HG03159 (cell line): ENCODE data around the gene TMEM53.
"Not testable (repeated sequence)": the region's sequence is repeated elsewhere in the genome, so short reads cannot be mapped to it uniquely, and the experiment has no call there.

ENCODE experiments used
- ATAC-seq: cut with Tn5 transposase; IDR thresholded peaks from one replicate; pipeline ENCODE4 v1.9.1; 2021; ENCODE audit warnings: mild to moderate bottlenecking, moderate library complexity; ENCODE audit not compliant: unreplicated experiment

The TMEM53 gene

DNA sequence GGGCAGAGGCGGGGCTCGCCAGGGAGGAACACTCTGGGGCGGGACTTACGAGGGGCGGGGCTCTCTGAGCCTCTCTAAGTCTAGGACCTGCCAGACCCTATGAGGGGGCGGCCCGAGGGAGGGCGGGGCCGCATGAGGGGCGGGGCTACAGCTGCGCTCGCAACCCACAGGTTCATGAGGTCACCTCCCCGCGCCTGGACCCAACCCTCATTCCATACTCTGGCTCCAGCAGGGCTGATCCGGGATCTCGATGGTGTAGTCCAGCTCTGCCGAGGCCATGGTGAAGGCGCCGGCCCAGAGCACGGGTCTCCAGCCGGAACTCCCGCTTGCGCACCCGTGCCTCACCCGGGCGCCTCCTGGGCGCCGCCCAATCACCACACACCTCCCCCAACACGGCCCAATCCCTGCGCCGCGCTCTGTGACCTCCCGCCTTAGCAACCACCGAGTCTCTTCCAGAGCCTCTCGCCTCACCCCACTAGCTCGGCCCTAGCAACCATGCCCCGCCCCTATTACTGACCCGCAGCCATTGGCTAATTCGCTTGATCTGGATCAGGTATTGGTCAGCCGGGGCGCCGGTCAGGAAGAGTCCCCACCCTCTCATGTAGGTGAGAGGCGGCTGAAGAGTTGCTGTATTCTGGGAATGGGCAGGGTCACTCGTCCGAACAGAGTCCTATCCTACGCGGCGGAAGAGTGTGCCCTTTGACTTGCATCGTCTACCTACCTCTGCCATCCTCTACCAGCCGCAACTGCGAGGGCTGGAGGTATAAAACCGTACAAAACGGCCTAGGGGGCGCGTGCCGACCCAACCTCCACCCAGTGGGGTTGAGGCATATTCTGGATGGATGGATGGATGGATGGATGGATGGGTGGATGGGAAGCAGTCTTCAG is at the start of gene TMEM53, which contains the start of gene ARMH1:
TMEM53 (minus strand) TSS at position 369 of the 888 bp plus-strand sequence; CDS start at position 279, 90 bp downstream.
ARMH1 (plus strand) TSS at position 602 of the 888 bp plus-strand sequence. CDS start 14,984 bp downstream, outside the sequence.
- peak; percentile 91 for ATAC-seq

DNA sequence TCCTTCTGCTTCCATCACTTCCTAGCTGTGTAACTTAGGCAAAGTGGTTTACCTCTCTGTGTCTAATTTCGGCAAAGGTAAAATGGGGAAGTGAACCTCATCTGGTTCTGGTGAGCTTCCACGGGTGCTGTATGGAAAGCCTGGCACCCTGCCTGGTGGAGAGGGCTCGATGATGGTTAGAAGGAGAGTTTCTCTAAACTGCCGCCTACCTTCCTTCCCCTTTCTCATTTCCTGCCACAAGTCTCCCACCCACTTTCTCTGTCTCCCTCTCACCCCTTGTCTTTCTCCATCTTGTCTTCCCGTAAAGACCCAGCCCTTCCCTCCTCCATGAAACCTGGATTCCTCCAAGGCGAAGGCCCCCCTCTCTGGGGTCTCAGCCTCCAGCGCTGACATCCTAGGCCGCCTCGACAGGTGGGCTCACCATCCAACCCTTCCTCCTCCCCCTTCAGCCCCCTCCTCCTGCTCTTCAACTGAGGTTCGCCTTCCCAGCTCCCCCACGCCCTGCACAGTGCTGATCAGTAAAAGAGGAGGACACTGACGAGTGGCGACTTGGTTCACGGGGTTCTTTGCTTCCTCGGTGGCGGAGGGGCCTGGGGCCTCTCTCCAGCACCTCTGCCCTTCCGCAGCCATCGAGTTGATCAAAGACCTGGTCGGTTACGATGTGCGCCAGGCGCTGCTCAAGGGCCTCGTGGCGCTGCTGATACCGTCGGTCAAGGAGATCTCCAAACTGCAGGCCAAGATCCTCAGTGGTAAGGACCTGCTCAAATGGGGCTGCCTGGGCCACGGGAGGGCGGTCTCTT is 49.4 kb upstream of the TMEM53 start:
- no peak for ATAC-seq

DNA sequence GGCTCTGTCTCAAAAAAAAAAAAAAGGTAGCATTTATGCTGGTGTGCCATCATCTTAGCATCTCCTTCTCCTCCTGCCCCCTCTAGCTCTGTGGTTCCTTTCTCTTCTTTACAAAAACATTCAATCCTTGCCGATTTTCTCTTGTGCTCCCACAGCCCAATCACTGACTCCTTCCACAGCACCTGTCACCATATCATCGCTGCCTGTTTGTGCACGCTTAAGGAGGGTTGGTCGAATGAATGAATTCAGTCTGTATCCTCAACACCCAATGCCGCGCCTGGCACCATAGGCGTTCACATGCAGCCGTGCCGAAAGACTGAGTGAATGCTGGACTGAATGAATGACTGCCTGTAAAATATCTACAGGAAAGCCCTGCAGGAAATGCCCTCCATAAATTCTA is 48.8 kb upstream of the TMEM53 start:
- ATAC-seq = no peak

DNA sequence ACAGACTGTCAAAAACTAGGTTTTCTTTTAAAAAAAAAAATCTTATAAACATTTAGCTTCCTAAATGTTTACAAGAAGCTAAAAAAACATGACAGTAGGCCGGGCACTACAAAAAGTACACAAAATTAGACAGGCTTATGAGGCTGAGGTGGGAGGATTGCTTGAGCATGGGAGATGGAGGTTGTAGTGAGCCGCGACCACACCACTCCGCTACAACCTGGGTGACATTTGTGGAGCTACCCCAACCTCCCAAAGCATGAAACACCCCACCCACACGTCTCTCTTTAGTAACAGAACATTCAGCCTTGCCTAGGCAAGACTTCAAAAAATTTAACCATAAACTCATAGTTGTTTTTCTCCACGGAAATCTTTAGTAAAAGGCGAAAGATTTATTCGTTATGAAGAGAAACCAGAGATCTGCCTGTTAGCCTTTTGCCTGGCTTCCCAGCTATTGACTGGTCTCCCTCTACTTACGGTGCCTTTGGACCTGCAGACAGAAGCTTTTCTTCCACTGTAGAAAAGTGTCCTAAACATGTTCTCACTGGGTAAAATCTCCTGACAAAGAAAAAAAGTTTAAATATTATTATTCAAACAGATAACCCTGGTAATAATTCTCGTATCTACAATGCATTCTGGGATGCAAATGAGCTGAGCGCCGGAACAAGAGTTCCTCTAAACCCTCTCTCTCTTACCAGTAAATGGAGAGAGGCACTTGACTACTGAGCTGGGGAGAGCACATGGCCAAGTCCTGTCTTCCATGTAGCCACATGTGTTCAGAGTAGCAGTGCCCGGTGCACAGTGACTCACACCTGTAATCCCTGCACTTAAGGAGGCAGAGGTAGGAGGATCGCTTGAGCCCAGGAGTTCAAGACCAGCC is 47.4 kb upstream of the TMEM53 start:
- ATAC-seq = peak; percentile 65

DNA sequence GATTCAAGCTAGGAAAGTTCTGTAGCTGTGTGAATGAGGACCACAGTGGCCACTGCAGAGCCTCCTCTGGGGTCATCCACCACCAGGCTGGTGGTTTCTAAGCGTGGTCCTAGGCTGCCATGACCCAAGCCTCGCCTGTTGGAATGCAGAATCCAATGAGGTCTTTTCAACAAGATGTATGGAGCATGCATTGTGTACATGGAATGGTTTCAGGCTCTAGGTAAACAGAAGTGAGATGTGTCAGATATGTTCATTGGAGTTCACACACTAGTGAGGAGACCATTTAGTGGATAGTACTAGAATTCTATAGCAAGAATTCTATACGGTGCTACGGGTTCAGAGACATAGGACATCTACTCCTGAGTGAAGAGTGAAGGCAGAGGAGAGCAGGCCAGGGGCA is 46.0 kb upstream of the TMEM53 start:
- no peak for ATAC-seq

DNA sequence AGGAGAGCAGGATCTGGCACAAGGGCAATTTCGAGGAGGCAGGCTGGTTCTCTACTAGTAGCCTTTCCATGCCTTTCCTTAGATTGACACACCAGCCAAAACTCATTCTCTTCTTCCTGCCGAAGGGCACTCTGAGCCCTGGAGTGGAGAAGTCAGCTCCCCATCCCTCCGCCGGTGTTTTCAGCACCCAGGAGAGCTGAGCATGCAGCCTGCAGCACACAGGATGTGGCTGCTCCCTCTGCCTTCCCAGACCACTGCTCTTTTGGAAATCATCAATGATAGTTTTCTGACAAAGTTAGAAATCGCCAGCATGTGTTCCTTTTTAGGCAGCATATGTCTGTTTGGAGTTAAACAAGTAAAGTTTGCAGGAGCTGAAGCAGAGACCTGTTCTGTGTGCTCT is 45.0 kb upstream of the TMEM53 start:
- no peak for ATAC-seq

DNA sequence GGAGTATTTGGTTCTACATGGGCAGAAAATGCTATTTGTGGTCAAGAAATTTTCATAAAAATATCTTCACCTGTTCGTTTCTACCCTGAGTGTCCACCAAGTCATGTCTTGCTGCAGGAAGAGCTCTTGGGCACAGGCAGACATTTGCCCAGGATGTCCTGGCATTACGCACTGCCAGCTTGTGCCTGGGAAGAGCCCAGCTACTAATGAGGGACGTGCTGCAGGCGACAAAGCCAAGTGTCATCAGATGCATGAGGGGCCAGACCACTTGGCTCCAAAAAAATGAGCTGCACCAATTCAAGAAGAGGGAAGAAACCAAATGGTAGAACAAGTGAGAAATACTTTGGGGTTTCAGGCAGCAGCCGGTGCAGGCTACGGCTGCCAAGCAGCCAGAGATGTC is 43.8 kb upstream of the TMEM53 start:
- no peak for ATAC-seq

DNA sequence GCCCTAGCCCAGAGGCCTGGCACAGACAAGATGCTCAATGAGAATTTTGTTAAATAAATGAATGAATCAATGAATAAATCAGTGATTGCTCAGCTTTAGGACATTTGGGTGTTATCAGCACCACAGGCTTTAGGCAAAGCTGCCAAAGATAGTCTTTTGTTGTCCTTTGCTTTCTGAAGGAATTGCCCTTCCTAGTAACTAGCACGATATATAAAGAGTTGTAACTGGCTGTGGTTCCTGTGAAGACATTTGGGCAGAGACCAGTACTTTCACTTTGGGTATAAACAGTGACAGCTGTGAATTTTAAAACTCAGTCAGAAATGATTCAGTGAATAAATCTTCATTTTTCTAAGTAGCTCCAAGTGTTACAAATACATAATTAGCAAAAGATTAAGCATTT is 43.4 kb upstream of the TMEM53 start:
- ATAC-seq = no peak

DNA sequence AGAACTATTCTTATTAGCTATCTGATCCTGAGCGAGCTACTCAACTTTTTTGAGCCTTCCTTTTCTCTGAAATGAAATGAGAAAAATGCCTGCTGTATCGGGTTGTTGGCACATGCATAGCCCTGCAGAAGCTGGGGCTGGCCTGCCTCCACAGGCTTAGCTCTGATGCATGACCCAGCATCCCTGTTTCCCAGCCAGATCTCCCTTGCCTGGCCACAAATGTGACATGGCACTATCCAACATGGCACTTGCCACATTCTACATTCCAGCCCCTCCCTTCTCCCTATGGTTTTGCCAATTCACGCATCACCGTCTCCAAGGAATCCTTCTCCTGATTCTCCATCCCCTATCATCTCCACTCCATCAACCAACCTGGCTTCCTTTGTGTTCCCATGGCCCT is 42.9 kb upstream of the TMEM53 start:
- ATAC-seq = no peak

DNA sequence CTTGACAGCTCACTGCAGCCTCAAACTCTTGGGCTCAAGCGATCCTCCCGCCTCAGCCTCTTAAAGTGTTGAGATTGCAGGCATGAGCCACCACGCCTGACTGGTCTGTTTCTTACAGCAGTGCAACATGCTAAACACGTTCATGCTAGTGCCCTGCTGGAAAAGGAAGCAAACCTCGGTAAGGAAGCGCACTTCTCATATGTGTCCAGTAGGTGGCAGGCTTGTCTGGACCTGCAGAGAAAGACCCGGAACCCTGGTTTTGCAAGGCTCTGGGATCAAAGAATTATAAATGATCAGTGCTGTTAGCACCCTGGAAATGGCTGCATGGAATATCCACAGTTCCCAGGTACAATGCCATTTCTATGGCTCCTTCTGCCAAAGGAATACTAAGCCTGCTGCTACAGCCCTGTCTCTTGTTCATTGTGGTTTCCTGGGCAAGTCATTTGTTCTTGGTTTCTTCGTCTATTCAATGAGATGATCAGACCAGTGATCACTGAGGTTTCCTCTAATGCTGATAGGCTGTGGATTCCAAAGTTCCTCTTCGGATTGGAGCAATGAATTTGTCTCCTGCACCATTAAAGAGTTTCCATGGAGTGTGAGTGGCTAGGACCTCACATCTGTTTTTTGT is 40.8 kb upstream of the TMEM53 start:
- peak; percentile 55 for ATAC-seq

DNA sequence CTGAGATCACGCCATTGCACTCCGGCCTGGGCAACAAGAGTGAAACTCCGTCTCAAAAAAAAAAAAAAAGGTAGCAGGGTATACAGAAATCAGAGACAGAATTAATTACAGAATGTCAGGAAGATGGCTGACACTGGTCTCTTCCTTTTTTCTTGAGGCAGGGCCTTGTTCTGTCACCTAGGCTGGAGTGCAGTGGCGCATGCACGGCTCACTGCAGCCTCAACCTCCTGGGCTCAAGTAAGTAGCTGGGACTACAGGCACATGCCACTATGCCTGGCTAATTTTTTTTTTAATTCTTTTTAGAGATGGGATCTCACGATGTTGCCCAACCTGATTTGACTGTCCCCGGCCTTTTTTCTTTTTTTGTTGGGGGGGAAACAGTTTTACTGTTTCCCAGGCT is 40.3 kb upstream of the TMEM53 start:
- ATAC-seq = no peak

DNA sequence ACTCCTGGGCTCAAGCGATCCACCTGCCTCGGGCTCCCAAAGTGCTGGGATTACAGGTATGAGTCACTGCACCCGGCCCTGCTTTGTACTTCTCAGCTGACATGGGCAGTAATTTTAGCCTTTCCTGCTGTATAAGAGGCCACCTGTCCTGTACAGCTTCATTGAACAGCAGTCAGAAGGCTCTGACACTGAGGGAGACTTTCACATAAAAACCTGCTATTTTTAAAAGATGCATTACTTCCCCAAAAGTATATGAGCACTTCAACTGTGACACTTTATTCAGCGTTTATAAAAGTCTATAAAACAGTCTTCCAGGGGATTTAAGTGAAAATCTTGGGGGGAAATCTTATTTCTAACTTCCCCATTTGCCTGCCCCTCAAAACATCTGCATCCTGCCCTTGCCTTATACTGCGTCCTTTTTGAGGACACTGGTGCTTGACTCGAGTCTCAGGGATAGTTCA is 39.1 kb upstream of the TMEM53 start:
- ATAC-seq = no peak

DNA sequence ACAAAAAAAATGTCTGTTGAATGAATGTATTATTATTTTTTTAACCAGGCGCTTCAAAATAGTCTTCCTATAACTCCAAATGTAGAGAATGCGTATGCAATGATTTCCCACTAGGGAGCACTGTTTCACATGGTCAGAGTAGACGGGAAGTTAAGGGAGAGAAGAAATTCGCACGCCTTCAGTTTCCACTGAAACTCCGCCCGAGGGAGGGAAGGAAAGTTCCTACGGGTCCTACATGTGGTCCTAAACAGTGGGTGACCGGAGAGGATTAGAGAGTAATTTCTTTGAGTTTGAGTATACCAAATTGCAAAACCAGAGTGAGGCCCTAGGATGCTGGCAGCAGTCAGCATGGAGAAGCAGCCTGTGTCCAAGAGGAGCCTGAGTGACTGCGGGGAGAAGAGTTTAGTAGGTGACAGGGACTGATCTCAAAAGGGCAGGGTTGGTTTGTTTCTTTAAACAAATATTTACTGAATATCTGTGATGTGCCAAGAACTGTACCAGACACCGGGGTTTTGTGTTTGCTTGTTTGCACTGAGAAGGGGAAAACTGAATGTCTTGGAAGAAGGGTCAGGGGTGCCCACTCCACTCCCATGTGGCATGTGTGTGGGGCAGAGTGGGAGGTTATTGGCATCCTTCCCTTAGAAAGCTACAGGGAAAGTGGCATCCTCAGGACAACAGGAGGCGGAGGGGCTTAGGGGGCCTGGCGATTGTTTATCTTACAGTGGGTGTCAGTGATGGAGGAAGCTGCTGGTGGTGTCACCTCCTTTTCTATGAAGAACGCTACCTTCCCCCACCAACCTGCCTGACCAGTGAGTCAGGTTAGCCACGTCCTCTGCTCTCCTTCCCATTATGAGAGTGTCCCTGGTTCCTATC is 33.9 kb upstream of the TMEM53 start:
- no peak for ATAC-seq

DNA sequence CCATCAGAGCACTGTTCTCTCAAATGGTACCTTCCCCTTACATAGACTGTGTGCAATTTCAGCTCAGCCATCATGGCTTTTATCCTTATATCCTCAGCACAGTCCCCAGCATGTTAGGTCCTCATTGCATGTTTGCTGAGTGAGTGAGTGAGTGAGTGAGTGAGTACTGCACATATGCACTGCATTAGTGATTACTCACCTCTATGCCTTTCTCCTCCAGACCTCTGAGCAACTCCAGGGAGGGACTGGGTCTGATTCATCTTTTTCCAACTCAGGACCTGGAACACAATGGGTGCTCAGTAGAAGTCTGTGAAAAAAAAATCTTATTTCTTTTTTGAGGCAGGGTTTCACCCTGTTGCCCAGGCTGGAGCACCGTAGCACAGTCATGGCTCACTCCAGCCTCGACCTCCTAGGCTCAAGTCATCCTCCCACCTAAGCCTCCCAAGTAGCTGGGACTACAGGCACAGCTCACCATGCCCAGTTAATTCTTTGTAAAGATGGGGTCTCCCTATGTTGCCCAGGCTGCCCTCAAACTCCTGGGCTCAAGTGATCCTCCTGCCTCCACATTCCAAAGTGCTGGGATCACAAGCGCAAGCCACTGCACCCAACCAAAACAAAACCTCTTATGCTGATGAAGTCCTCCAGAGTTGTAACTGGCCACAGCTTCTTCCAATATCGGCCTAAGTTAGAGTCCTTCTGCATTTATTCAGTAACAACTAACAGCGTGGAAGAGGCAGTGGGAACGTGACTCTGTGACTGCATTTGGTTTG is 33.0 kb upstream of the TMEM53 start:
- no peak for ATAC-seq

DNA sequence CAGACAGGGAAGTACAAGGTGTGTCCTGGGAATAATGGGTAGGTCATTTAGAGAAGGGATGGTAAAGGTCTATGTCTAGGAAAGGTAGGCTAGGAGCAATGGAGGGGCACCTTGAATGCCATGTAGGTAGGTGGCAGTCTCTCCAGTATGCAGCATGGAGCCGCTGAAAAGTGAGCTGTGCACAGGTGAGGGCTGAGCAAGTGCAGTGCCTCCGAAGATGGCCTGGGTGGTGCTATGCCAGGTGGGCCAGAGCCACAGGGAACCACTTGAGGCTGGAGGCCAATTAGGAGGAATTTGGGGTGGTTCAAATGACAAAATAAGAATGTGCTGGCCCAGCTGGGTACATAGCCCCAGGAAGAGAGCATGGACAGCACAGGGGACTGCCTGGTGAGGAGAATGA is 31.7 kb upstream of the TMEM53 start:
- ATAC-seq = no peak

DNA sequence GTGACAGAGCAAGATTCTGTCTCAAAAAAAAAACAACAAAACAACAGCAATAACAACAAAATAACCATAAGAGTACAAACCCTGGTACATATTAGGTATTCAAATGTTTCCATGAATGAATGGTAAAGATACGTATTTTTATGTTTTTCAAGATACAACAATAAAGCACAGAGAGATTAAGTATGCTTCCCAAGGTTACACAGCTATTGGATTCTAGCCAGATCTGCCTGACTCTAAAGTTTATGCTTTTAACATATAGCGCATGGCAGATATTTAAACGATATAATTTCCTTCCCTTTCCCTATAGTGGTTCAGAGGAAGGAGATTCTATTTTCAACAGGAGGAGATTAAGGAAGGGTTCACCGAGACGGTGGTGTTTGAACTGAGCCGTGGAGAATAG is 31.2 kb upstream of the TMEM53 start:
- ATAC-seq = no peak

DNA sequence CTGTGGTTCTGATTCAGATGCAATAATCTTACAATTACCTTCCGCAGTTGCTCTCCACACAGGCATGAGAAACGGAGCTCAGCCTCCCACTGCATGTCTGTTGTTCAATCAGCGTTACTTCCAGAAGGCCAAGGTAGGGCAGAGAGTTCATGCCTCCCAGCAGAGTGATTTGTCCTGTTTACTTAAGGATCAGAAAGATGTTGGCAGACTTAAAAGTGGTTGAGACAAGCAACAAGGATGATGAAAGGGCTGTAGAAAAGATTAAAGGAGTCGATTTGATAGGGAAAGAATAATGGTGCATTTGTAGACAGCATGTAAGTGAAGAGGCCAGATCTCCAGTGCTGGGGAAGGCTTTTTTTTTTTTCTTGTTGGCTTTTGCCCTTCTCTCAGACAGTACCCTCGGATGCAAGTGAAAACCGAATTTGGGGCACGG is 26.9 kb upstream of the TMEM53 start:
- no peak for ATAC-seq

DNA sequence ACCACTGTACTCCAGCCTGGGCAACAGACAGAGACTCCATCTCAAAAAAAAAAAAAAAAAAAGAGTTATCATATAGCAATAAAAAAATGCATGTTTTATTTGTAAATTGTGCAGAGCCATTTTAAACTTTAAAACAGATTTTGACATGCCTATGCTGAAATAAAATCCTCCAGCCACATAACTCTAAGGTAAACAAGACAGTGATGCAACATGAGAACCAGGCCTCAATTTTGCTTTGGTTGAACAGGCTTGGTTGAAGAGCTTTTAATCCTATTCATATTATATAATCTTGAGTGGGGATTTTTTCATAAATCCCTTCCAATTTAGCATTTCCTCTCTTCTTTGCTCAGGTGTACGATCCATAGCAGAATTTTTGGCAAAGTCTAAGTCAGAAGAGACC is 26.3 kb upstream of the TMEM53 start:
- ATAC-seq = no peak

DNA sequence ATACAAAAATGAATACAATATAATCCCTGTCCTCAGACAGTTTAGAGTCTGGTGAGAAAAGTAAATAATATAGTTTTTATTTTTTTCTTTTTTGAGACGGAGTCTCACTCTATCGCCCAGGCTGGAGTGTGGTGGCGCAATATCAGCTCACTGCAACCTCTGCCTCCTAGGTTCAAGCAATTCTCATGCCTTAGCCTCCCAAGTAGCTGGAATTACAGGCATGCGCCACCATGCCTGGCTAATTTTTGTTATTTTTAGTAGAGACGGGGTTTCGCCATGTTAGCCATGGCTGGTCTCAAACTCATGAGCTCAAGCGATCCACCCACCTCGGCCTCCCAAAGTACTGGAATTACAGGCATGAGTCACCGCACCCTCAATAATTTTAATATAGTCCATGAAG is 25.1 kb upstream of the TMEM53 start:
- ATAC-seq = not testable (repeated sequence)
